Stimulated activated CD8-positive, alpha-beta memory T cell treated with anti-CD3 and anti-CD28 coated beads, Interleukin-12 subunit alpha, Interleukin-12 subunit beta, amount 100 ng/mL, for 4 hours (primary cell): ENCODE data around the gene UNC13C.

ENCODE experiments used
- DNase-seq: peaks from one replicate; pipeline ENCODE4 v3.0.0-alpha.2; 2020; ENCODE audit warnings: low read depth

Gene UNC13C

DNA sequence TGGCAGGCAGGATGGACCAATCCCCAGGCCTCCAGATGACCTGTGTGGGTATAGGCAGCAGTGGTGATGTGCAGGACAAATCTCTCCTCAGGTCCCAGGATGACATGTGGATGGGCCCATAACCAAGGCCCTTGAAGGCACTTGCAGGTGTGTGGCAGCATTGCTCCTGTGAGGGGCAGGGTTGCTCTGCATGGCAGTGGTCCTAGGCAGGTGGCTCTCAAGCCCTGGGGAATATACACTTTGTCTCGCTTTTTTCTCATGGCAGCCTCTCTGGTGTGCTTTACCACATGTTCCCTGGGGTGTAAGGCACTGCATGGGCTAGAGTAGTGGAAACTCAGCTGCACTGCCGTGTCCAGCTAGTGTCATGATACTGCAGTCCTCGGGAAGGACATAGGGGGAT is 503.6 kb downstream of the UNC13C start:
- no peak for DNase-seq

DNA sequence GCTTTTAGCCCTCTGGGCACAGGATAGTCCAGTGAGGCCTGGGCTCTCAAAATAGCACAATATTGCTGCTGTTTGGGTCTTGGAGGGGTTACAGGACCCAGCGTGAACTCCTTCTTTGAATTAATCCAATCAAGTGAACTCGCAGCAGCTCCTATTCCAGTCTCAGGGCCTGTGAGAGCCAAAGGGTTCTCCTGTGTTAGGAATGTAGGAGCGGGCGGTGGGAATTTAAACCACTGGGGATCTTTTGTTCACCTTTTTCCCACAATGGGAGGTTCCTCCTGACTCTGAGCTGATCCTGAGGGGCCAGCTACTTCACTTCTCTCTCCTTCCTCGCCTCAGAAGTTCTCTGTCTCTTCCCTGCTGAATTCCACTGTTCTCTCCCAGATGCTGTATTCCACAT is 504.0 kb downstream of the UNC13C start:
- DNase-seq, result no peak

DNA sequence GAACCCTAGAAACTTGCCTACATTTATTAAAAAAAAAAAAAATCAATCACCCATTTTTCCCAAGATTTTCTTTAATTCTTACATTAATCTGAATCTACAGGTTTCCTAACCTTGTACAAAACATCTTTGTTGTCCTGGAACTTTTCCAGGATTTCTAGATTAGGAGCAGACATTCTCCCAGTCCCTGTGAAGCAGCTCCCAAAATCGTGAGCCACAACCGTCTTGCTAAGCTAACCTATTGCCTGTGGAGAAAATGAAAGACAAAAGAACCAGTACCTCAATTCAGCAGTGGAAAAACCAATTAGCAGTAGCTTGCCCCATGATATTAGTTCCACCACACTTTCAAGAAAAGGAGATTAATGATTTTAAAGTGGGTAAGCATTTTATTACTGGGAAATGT is 522.1 kb downstream of the UNC13C start:
- DNase-seq, result no peak

DNA sequence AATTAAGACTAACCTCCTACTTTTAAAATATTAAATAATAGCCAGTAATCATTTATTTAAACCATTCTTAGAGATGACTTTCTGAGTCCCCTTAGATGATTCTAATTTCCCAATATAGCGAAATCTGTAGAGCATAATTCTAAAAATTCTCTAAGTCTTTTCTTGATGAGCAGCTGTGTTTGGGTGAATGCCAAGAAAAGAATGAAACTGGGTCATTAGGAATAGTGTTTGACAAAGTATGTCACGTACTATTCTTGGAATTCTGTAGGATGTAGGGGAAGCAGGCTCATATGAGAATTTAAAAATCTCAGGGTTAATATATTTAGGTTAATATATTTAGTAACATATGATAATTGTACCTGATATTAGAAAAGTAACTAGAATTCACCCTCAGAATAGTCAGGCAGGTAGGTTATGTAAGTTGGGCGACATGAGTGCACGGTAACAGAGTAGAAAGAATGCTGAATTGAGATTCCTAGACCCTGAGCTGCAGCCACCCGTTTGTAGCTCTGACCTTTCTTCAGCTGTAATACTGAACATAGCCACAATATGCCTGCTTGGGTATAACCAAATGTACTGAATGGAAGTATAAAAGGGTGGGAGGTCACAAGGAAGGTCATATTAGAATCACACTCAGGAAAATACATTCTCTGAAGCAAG is 524.3 kb downstream of the UNC13C start:
- no peak for DNase-seq

DNA sequence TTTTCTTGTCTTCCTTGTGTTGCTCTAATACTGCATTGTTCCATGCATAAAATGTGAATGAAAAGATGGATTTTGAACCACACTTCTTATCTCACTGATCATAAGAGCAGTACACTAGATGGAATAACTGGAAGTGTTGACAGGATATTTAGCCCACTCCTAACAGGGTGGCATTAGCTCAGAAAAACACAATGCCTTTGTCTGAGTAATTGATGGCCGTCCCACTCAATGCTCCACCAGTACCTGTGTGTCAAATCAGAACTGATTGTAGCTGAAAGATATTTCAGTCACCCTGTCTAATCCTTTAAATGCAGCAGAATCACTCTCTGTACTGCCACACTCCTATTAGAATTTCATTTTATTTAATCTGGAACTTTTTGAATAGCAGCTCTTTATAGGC is 526.5 kb downstream of the UNC13C start:
- no peak for DNase-seq

DNA sequence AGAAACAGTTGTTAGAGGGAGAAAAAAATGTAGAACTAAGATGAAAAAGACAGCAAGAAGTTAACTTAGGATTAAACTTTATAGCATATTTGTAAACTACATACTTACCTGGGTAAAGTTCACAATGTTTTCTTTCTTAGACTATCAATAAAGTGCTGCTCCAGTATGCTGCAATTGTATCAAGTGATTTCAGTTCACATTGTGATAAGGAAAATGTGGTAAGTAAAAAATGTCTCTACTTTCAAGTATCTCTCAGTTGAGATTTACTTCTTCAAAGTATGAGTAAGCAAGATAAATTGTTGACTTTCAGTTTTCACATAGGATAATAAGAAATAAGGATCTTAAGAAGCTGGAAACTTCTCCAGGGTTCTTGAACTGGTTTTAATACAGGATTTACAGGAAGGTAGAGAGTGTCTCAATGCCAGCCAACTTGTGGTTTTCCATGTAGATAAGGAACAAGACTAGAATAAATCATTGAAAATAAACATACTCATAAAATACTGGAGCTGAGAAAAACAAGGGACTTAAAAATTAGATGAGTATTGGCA is 528.8 kb downstream of the UNC13C start:
- DNase-seq, result no peak

DNA sequence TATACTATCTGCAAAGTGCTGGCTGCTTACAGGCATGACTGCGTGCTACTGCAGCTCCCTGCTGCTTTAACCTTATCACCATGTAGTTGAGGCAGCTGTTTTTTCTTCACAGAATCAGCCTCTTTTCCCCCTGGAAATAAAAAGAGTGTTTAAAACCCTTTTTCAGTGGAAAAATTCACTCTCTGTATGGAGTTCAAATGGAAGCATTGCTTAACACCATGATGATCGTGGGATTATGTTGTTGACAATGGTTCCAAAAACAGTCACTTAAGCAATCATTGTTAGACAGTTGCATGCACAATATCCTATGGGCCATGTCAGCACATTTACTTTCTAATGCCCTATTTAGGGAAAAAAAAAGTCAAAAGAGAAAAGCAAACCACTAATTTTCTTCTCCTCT is 536.4 kb downstream of the UNC13C start:
- no peak for DNase-seq

DNA sequence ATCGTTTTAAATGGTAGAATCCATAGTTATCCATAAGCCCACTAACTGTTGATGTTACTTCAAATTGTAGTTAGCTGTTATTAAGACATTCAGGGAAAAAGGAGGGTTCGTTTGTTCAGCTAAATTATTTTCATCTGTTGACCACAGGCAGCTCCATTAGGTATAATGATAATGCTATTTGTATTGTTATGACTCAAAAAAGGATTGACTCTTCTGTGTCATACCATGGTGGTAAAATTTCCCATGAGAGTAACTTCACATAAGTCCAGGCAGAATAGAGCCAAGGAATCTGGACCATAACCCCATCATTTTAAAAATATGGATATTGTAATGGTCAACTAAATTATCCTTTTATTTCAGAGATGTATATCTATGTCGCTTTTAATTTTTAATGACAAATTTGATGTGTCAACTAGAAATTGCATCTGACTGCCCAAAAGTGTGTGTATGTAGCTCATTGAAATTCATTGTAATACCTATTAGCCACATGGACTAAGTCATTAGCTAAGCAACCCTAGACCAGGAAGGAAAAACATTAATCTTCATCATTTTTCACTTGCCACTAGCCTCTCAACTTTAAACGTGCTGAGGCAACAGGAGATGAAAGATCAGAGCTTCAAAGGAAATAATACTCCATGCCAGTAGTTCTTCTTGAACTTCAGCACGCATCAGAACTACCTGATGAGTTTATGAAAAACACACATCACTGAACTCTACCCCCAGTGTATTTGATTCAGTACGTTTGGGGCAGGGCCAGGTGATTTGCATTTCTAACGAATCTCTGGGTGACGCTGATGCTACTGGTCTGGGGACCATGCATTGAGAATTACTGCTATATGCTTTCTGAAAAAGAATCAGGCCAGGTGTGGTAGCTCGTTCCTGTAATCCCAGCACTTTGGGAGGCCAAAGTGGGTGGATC is 537.7 kb downstream of the UNC13C start:
- DNase-seq, result no peak

DNA sequence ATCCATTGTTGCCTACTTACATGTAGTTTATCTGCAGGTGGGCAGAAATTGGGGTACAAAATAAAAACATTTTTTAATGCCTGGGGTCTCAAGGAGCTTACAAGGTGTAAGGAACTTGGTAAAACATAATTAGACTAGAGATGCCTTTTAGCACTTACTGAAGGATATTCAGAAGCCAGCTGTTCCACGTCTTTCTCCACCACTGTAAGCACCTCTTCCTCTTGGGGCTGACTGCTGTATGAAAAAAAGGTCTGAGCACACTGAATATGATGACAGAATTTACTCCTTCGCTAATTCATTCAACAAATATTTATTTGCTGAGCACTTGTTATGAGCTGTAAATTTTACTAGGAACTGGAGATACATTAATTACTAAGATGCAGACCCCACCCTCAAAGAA is 539.1 kb downstream of the UNC13C start:
- DNase-seq, result no peak

DNA sequence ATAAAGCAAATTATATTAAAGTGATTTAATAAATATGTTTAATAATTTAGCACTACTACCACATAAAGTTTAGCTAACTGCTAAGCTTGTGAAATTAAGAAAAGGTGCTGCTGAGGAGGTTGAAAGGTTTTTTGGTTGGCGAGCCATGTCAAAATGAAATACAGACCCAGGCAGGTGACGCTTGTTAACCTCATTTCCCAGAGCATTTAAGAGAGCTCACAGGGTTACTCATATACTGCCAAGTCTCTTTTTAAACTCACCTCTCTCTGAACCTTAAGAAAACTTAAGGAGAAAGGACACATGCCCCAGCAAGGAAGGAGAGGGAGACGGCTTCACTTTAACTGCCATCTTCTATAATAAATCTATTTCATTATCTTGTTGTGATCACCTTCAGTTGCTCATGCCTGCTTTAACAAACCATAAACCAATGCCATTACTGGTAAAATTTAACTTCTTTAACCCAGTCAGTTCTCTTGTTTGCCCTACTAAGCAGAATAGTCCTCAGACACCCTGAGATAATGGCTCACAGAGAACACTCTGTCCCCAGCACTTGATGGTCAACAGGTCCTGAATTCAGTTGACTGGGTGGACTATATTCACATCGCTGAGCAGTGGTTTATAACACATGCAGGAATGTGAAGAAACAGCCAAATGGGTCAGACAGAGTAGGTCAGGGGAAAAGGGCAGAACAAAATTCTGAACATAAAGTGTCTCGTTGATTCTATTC is 540.1 kb downstream of the UNC13C start:
- no peak for DNase-seq

DNA sequence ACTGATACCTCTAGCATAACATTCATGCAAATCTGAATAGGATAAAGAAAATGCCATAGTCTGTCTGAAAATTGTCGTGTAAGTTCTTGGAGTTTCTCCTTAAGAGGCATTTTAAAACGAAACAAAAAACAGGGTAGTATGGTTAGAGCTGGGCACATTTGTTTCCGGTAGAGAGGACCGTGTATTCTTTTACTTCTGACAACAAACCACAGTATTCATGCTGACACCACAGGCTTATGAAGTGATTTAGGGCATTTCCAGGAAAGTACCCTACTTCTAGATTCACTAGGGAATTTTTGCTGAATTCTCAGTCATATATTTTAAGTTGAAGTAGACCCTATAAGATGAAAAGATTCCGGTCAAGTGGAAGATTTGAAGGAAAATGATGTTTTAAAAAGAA is 541.3 kb downstream of the UNC13C start:
- no peak for DNase-seq

DNA sequence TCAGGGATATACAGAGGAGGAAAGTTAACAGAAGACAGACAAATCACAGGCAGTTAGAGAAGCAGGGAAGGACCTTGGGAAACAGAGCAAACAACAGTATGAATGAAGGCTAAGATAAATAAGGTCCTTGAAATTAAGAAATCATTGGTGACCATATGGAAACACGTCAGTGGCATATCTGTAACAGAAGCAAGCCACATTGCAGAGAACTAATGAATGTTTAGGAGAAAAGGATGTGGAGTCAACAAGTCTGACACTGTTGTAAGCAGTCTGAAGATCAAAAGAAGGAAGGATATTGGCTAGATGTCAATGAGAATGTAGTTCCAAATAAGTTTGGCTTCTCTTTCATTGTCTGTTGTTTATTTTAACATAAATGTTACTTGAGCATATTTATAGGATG is 542.4 kb downstream of the UNC13C start:
- DNase-seq, result no peak

DNA sequence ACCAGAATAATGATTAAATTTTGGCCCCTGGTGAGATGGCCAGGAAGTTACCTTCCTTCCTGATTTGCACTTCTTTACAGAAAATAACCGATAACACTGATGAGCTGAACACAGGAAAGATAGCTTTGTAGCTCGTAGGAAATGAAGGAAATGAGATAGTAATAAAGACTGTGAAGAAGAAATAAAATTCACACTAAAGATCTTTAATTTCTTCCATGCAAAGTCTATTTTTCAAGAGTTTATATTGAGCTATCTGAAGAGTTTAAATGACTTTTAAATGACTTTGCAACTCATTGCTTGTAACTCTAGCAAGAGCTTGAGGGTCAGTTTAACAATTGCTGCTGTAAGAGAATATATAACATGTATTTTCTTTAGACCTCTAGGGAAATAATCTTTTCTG is 543.0 kb downstream of the UNC13C start:
- no peak for DNase-seq

DNA sequence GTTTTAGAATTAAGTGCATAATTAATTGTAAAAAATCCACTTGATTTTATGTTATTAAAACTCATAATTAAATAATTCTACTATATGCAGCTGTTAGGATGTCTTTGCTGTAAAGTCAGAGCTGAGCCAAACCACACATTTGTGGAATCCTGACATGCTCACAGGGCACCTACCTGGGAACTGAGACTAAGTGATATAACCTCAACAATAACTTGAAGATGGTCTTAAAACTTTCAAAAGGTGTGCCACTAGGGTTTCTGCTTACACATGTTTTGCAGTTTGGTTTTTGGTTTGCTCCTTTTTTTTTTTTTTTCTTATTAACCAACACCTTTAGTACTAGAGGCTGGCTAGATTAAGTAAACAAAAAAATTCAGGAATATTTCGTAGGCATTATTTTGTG is 549.8 kb downstream of the UNC13C start:
- DNase-seq, result no peak

DNA sequence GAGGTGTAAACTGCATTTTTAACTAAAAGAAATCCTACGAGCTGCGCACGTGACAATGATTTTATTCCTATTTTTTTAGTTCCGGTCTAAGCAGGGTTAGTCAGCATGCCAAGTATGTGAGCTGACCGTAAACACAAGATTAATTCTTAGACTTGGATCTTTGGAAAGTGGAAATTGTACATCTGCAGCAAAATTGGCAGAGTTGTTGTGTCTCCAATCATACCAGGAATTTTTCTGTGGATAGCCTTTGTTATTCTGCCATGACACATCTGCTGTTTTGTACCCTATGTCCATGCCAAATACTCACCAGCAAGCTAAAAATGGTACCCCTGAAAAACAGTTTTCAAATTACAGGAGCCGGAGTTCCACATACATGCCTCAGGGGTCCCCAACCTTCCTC is 562.5 kb downstream of the UNC13C start:
- DNase-seq, result no peak

DNA sequence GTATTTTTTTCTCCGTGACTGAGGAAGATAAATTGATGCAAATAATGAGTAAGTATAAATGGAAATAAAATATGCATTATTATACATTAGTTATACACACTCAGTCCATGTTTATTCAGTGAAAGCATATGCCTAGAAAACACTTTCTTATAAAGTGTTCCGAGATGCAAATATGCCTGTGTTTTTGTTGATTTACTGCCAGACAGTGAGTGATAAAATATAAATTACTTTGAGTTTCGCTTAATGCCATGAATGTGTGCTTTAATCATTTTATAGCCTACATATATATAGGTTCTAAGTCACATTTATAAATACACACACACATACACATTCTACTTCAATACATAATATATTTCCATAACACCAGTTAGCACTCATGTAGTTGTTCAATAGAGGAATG is 569.2 kb downstream of the UNC13C start:
- DNase-seq, result no peak

DNA sequence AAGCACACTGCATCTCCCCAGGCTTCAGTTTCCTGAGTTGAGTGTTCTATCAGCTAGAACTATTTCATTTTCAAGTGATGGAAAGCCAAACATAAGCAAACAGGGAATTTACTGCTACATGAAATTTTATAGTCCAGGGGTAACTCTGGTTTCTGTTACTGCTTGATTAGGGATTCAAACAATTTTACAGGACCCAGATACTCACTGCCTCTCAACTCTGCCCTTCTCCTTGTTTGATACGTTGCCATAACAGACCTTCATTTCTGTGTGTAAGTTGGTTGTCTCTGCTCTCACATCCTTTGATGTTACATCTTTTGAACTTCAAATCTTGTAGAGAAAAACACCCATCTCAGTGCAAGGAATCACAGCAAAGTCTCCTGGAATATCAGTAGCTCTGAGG is 572.7 kb downstream of the UNC13C start:
- DNase-seq, result no peak

DNA sequence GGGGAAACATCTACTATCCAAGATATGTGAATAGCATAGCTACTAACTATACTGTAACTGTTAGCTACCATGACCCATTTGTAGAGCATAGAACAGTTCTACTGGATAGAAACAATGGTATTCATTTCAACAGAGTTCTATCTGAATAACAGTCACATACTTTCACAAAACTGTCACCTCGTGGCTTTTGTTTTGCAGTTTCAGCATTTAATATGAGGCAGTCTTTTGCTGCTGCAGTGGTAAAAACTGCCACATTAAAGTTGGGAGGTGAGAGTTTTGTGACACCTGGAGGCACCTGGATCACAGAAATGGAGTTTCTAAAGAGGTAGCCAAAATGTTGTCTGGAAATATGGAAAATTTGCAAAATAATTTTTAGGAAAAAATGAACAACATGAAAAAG is 578.0 kb downstream of the UNC13C start:
- no peak for DNase-seq

DNA sequence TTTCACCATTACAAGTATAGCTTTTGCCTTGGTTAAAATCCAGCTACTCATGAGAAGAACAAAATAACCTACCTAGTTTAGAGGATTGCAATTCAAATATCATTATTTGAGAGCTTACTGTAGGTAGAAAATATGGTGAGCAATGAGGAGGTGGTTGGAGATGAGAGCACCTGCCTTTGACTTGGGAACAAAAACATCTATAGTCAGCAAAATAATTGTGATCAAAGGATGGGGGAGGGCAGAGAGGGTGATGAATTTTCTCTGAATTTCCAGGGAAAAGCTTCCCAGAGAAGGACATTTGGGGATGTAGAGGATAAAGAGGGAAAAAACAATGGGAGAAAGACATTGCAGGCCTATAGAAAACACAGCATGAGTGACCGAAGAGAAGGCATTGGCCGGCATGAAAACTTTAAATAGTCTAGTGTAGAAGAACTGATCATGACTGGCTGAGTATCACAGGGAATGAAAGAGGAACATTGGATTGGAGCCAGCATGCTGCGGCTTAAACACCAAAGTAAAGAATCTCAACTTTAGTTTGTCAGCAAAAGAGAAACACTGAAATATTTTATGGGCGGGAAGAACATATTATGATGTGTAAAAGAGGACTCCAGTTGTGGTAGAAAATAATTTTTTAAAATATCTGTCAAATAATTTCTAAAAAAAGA is 581.3 kb downstream of the UNC13C start:
- DNase-seq, result no peak

DNA sequence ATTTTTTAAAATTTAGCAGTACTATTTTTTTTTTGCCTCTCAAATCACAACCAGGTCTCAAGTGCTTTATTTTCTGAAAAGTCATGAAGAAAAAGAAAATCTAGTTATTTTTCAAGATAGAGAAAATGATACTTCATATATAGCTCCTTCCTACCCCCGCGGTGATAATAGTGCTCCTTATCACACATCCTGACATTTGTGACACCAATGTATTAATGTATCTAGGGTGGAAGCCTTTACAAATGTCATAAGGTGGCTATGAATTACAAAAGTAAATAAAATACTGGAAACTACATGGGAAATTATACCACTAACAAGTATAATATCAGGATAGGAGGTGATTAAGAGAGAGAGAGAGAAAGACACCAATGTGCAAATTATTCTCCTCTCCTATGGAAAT is 582.2 kb downstream of the UNC13C start:
- DNase-seq, result no peak

DNA sequence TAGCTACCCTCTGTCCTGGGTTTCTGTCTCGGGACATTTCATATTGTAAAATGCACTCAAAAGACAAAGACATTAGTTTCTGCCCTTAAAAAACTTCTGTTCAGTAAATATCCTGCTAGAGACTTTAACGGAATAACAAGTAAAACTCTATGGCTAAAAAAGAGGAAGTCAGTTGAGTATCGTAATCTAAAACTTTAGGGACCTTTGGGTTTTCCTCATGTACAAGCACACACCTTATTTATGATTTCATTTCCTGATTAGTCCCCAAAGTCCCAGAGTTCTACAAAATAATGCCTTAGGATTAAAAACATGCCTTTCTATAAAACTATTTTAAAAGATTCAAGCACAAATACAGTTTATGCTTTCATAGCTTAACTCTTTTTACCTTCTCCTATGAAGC is 585.9 kb downstream of the UNC13C start:
- DNase-seq, result no peak

DNA sequence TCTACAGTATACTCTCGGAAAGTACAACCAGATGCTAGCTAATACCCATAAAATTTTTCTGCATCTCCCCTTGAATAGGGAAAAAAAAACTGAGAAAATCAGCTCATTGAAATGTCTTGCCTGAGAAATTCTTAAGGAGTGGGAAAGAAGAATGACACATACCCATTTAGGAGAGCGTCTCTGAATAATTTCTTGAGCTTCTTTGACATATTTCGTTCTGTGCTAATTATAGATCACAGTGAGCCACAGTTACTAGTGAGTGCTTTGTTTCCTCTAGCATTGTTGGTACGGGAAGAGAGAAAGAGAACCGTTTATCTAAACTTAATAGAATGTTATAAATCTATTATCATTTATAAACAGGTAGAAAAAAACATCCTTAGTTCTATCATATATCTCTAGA is 588.4 kb downstream of the UNC13C start:
- DNase-seq, result no peak
